Activated T-helper 1 cell treated with anti-CD3 and anti-CD28 coated beads, Interleukin-2, amount 50 U/mL, for 16 hours (primary cell): ENCODE results near the gene EXT2.

Experiments
- DNase-seq, 2 donors: peaks; one replicate each; pipeline ENCODE4 v3.0.0-alpha.2; 2020; ENCODE audit warnings: low read depth in 1 of 2, low spot score in 1 of 2

Gene EXT2

GRCh38 chr11:44162662-44163061 is 67.2 kb downstream of the EXT2 start:
- no peak for DNase-seq

- no peak for DNase-seq
Measured at GRCh38 chr11:44165432-44165831, 70.0 kb downstream of the EXT2 start.

- no peak for DNase-seq
Measured at GRCh38 chr11:44167046-44167445, 71.6 kb downstream of the EXT2 start.

- DNase-seq = no peak
Measured at GRCh38 chr11:44171518-44171917, 76.0 kb downstream of the EXT2 start.

GRCh38 chr11:44172966-44173365 is 77.5 kb downstream of the EXT2 start:
- DNase-seq = no peak

GRCh38 chr11:44174842-44175241 is 79.4 kb downstream of the EXT2 start:
- DNase-seq = no peak

GRCh38 chr11:44176546-44177213 is 81.2 kb downstream of the EXT2 start:
- DNase-seq = no peak

- no peak for DNase-seq
Measured at GRCh38 chr11:44177905-44178304, 82.4 kb downstream of the EXT2 start.

GRCh38 chr11:44178381-44178780 is 82.9 kb downstream of the EXT2 start:
- DNase-seq = no peak

GRCh38 chr11:44179173-44179572 is 83.7 kb downstream of the EXT2 start:
- no peak for DNase-seq

GRCh38 chr11:44180107-44180506 is 84.6 kb downstream of the EXT2 start:
- no peak for DNase-seq

- no peak for DNase-seq
Measured at GRCh38 chr11:44185522-44185921, 90.0 kb downstream of the EXT2 start.

GRCh38 chr11:44186321-44186930 is 90.9 kb downstream of the EXT2 start:
- no peak for DNase-seq

- DNase-seq = no peak
Measured at GRCh38 chr11:44188643-44189042, 93.2 kb downstream of the EXT2 start.

GRCh38 chr11:44189986-44190882 is 94.8 kb downstream of the EXT2 start:
- no peak for DNase-seq

- no peak for DNase-seq
Measured at GRCh38 chr11:44190883-44191230, 95.4 kb downstream of the EXT2 start.

GRCh38 chr11:44191322-44192016 is 96.0 kb downstream of the EXT2 start:
- no peak for DNase-seq

- no peak for DNase-seq
Measured at GRCh38 chr11:44192017-44192385, 96.5 kb downstream of the EXT2 start.

GRCh38 chr11:44192462-44193100 is 97.1 kb downstream of the EXT2 start:
- no peak for DNase-seq

GRCh38 chr11:44193856-44194255 is 98.4 kb downstream of the EXT2 start:
- no peak for DNase-seq

GRCh38 chr11:44198146-44198724 is 102.8 kb downstream of the EXT2 start:
- DNase-seq = no peak
